H1 (cell line): Measurements from ENCODE around the gene COL19A1. TPM values are rescaled to one million over a fixed set of nuclear protein-coding genes. Genes with fewer than 3 reads are reported as not detected.

Experiments
- CTCF ChIA-PET: fragments of 300-600 bp; sonication (Branson Sonifier 250); formaldehyde crosslinking; loops from one replicate; lab custom pipeline; 2021; ENCODE audit not compliant: partially characterized antibody; lab: Charles Lee
- POLR2A ChIA-PET: fragments of 300-600 bp; sonication (Branson Sonifier 250); formaldehyde crosslinking; loops from one replicate; lab custom pipeline; 2021; ENCODE audit warnings: inconsistent platforms; ENCODE audit not compliant: partially characterized antibody; lab: Charles Lee
- DNase-seq, 2 experiments: peaks; one replicate each; pipeline versions ENCODE4 v3.0.0 to v3.0.0-alpha.2; 2010 to 2022; ENCODE audit warnings: low spot score in 2 of 2, low read depth in 1 of 2, mixed read lengths in 1 of 2
- FAIRE-seq: peaks from 2 replicates; lab custom pipeline; 2011; peaks lifted over from hg19 to GRCh38; lab: Jason Lieb, UNC
- H2AFZ ChIP-seq: 2 replicates; pipeline ENCODE4 v1.8.1; 2012; ENCODE audit warnings: low read length, inconsistent platforms
- H2AK5ac ChIP-seq: 2 replicates; pipeline ENCODE4 v1.6.1; 2013; ENCODE audit warnings: low read depth, low read length
- H2BK120ac ChIP-seq: replicated peaks from 2 replicates; pipeline ENCODE3; 2013; ENCODE audit warnings: low read depth, low read length, inconsistent platforms
- H2BK12ac ChIP-seq: 2 replicates; pipeline ENCODE4 v1.6.1; 2013; ENCODE audit warnings: low read depth, low read length
- H2BK15ac ChIP-seq: 2 replicates; pipeline ENCODE4 v1.6.1; 2013; ENCODE audit warnings: low read length
- H2BK20ac ChIP-seq: 2 replicates; pipeline ENCODE4 v1.6.1; 2013; ENCODE audit warnings: low read length
- H2BK5ac ChIP-seq: 2 replicates; pipeline ENCODE4 v1.6.1; 2013; ENCODE audit warnings: low read depth, low read length
- H3K14ac ChIP-seq: 2 replicates; pipeline ENCODE4 v1.6.1; 2013; ENCODE audit warnings: inconsistent platforms; ENCODE audit not compliant: insufficient read length
- H3K18ac ChIP-seq: 2 replicates; pipeline ENCODE4 v1.6.1; 2013; ENCODE audit warnings: low read length; ENCODE audit errors: extremely low read depth
- H3K23ac ChIP-seq: 2 replicates; pipeline ENCODE4 v1.6.1; 2013; ENCODE audit warnings: inconsistent platforms; ENCODE audit not compliant: insufficient read length
- H3K23me2 ChIP-seq: 2 replicates; pipeline ENCODE4 v1.6.1; 2013; ENCODE audit warnings: low read depth, low read length
- H3K27ac ChIP-seq: 2 replicates; pipeline ENCODE4 v1.6.1; 2011; ENCODE audit warnings: low read depth, low read length, inconsistent platforms
- H3K27me3 ChIP-seq, 4 experiments: replicated peaks in 1 of 4; 1 replicate in 1 of 4; 2 replicates in 3 of 4; pipeline versions ENCODE4 v1.6.1 to v1.8.1; 2011 to 2013; ENCODE audit warnings: low read length in 3 of 4, mild to moderate bottlenecking in 3 of 4, inconsistent platforms in 2 of 4, mixed read lengths in 2 of 4, moderate library complexity in 1 of 4; ENCODE audit not compliant: control insufficient read depth in 3 of 4, insufficient read depth in 3 of 4; ENCODE audit errors: extremely low read depth in 1 of 4
- H3K36me3 ChIP-seq, 4 experiments: 2 replicates each; pipeline versions ENCODE4 v1.6.1 to v1.8.1; 2011 to 2013; ENCODE audit warnings: mild to moderate bottlenecking in 4 of 4, low read length in 3 of 4, moderate library complexity in 2 of 4, control low read depth in 1 of 4, inconsistent platforms in 1 of 4; ENCODE audit not compliant: insufficient read depth in 4 of 4, control insufficient read depth in 2 of 4
- H3K4ac ChIP-seq: replicated peaks from 2 replicates; pipeline ENCODE3; 2013; ENCODE audit warnings: low read length, low read depth, mixed read lengths, inconsistent platforms; ENCODE audit not compliant: insufficient read length
- H3K4me1 ChIP-seq, 4 experiments: replicated peaks in 1 of 4; 1 replicate in 1 of 4; 2 replicates in 3 of 4; pipeline versions ENCODE4 v1.6.1 to v1.8.1; 2011 to 2013; ENCODE audit warnings: low read length in 3 of 4, inconsistent platforms in 2 of 4, mixed read lengths in 1 of 4; ENCODE audit not compliant: insufficient read depth in 4 of 4, control insufficient read depth in 3 of 4
- H3K4me2 ChIP-seq, 2 experiments: 2 replicates each; pipeline versions ENCODE4 v1.6.1 to v1.8.1; 2011 to 2013; ENCODE audit warnings: low read depth in 2 of 2, low read length in 2 of 2, control low read depth in 1 of 2, inconsistent platforms in 1 of 2, mild to moderate bottlenecking in 1 of 2; ENCODE audit not compliant: insufficient read depth in 1 of 2
- H3K4me3 ChIP-seq, 4 experiments: fragments of 200-600, 300-600 bp in 1 of 4; sonication (generic), shearing (Covaris generic), sonication (Bioruptor Twin) in 1 of 4; 2 replicates each; pipeline versions ENCODE4 v1.5.1 to v1.8.1; 2011 to 2016; ENCODE audit warnings: low read length in 4 of 4, low read depth in 3 of 4, control low read depth in 2 of 4, inconsistent platforms in 2 of 4, mild to moderate bottlenecking in 2 of 4, mixed read lengths in 1 of 4, moderate library complexity in 1 of 4; ENCODE audit not compliant: insufficient read depth in 2 of 4; ENCODE audit errors: extremely low read depth in 1 of 4
- H3K56ac ChIP-seq: replicated peaks from 2 replicates; pipeline ENCODE3; 2013; ENCODE audit warnings: low read depth, mild to moderate bottlenecking, mixed read lengths, low read length, inconsistent platforms; ENCODE audit not compliant: insufficient read length
- H3K79me1 ChIP-seq: 2 replicates; pipeline ENCODE4 v1.6.1; 2013; ENCODE audit warnings: low read depth, low read length, control low read depth
- H3K79me2 ChIP-seq, 2 experiments: 2 replicates each; pipeline versions ENCODE4 v1.6.1 to v1.8.1; 2012 to 2013; ENCODE audit warnings: low read length in 2 of 2, mild to moderate bottlenecking in 2 of 2, inconsistent platforms in 1 of 2; ENCODE audit not compliant: insufficient read depth in 2 of 2, control insufficient read depth in 1 of 2
- H3K9ac ChIP-seq, 4 experiments: replicated peaks in 1 of 4; 1 replicate in 1 of 4; 2 replicates in 3 of 4; pipeline versions ENCODE4 v1.6.1 to v1.8.1; 2011 to 2013; ENCODE audit warnings: low read depth in 3 of 4, low read length in 3 of 4, control low read depth in 2 of 4, mild to moderate bottlenecking in 2 of 4, moderate library complexity in 2 of 4, inconsistent platforms in 1 of 4; ENCODE audit errors: extremely low read depth in 1 of 4
- H3K9me3 ChIP-seq, 2 experiments: 2 replicates each; pipeline versions ENCODE4 v1.6.1 to v1.8.1; 2012 to 2013; ENCODE audit warnings: mild to moderate bottlenecking in 2 of 2, moderate library complexity in 2 of 2, control low read depth in 1 of 2, inconsistent platforms in 1 of 2, low read depth in 1 of 2, low read length in 1 of 2, mixed read lengths in 1 of 2; ENCODE audit not compliant: insufficient read depth in 2 of 2
- H4K20me1 ChIP-seq, 2 experiments: replicated peaks in 1 of 2; 2 replicates each; pipeline versions ENCODE3 to v1.8.1; 2011 to 2013; ENCODE audit warnings: inconsistent platforms in 2 of 2, low read length in 2 of 2, mild to moderate bottlenecking in 1 of 2; ENCODE audit not compliant: insufficient read depth in 2 of 2, control insufficient read depth in 1 of 2
- H4K5ac ChIP-seq: 2 replicates; pipeline ENCODE4 v1.6.1; 2013; ENCODE audit warnings: low read length, low read depth, mixed read lengths, inconsistent platforms; ENCODE audit not compliant: insufficient read length
- H4K8ac ChIP-seq: 2 replicates; pipeline ENCODE4 v1.8.0; 2013; ENCODE audit warnings: mild to moderate bottlenecking, moderate library complexity, low read length, inconsistent platforms; ENCODE audit not compliant: insufficient read depth; ENCODE audit errors: extremely low read depth
- H4K91ac ChIP-seq: replicated peaks from 2 replicates; pipeline ENCODE3; 2013; ENCODE audit warnings: low read length, mixed read lengths, inconsistent platforms; ENCODE audit not compliant: insufficient read length
- FOSL1 ChIP-seq: IDR thresholded peaks from 2 replicates; pipeline ENCODE4 v1.6.1; 2011; ENCODE audit warnings: mild to moderate bottlenecking, low read depth, low read length, moderate library complexity; ENCODE audit not compliant: insufficient read depth
- HDAC6 ChIP-seq: IDR thresholded peaks from one replicate; pipeline ENCODE4 v1.7.1; 2012; ENCODE audit warnings: low read depth, mild to moderate bottlenecking, inconsistent platforms, low read length, moderate library complexity
- whole genome bisulfite sequencing, 2 experiments: shearing (Covaris generic) in 1 of 2; methylation state at CpG; one replicate each; pipeline versions ENCODE4 v1.1.6 to v1.1.7; 2013 to 2015; ENCODE audit warnings: low lambda C conversion rate in 2 of 2, mixed read lengths in 2 of 2, inconsistent platforms in 1 of 2, low coverage in 1 of 2, missing lambda C conversion rate in 1 of 2; ENCODE audit not compliant: insufficient replicate concordance in 2 of 2, insufficient coverage in 1 of 2, insufficient read length in 1 of 2; ENCODE audit errors: extremely low coverage in 1 of 2, missing lambda C conversion rate in 1 of 2; 5-methylcytosine and 5-hydroxymethylcytosine counted together
- polyA plus RNA-seq, 7 experiments: library from polyadenylated mRNA; depleted of rRNA in 3 of 7; stranded (reverse) in 5 of 7; unstranded in 2 of 7; fragments of >200 nt in 5 of 7; fragments of 200-250 nt in 2 of 7; gene quantifications; 1 replicate in 5 of 7; 2 replicates in 1 of 7; 4 replicates in 1 of 7; pipeline versions ENCODE4 v1.2.1 to v1.2.3, GENCODE V29; 2011 to 2013; ENCODE audit warnings: missing spikeins in 2 of 7, mixed read lengths in 2 of 7
- total RNA-seq: library from RNA; stranded (reverse); fragmentation: NEBNext Ultra II Directional; extraction: Animal tissue kit (Norgen Biotek cat#: 25700); gene quantifications from 2 replicates; pipeline ENCODE4 v1.2.1, GENCODE V29; 2021

The COL19A1 gene
- total and polyA plus RNA-seq, 2 of the 8 experiments (the other 6 are each of a cell fraction or from before 2014, with no cell fraction given): not detected

- POLR2A ChIA-PET: no interaction called here
- Histone ChIP-seq H3K79me2 (no peaks in the 10 kb centered on the region), H3K4me2 (no peak overlapping the region), H3K56ac (no peak overlapping the region), H3K9me3 (no peaks in the 10 kb centered on the region), H3K23ac (no peak overlapping the region), H3K4ac (no peak overlapping the region), H3K18ac (no peak overlapping the region), H3K4me1 (no peaks in the 10 kb centered on the region), H2BK15ac (no peak overlapping the region), H2AK5ac (no peak overlapping the region), H3K36me3 (no peaks in the 10 kb centered on the region), H3K79me1 (no peaks in the 10 kb centered on the region), H2BK120ac (no peak overlapping the region), H3K23me2 (no peaks in the 10 kb centered on the region), H3K14ac (no peak overlapping the region), H2BK5ac (no peak overlapping the region), H3K9ac (no peak overlapping the region), H3K27ac (no peak overlapping the region), H4K8ac (no peak overlapping the region), H3K27me3 (no peaks in the 10 kb centered on the region), H3K4me3 (no peak overlapping the region), H2AFZ (no peak overlapping the region), H4K5ac (no peak overlapping the region), H2BK12ac (no peak overlapping the region), H4K91ac (no peak overlapping the region), H4K20me1 (no peaks in the 10 kb centered on the region), H2BK20ac (no peak overlapping the region)
- WGBS, 2 experiments: 93% methylated on average over 1 of the region's 1 CpG; no CpG with 5 or more reads in 1 of the 2 experiments
- DNase-seq (no peak), FAIRE-seq (no peak)
- CTCF ChIA-PET: no interaction called here
- TF ChIP-seq HDAC6 (no peak), FOSL1 (no peak)
Measured at GRCh38 chr6:69935079-69935478, 68.7 kb downstream of the COL19A1 start.
